RKO (cell line): ENCODE results near the gene CNMD.
"Not testable (repeated sequence)": the region's sequence is repeated elsewhere in the genome, so short reads cannot be mapped to it uniquely, and the experiment has no call there.

Source experiments
- DNase-seq: peaks from one replicate; pipeline ENCODE4 v3.0.0-alpha.2; 2016; ENCODE audit warnings: low spot score

CNMD gene

DNA sequence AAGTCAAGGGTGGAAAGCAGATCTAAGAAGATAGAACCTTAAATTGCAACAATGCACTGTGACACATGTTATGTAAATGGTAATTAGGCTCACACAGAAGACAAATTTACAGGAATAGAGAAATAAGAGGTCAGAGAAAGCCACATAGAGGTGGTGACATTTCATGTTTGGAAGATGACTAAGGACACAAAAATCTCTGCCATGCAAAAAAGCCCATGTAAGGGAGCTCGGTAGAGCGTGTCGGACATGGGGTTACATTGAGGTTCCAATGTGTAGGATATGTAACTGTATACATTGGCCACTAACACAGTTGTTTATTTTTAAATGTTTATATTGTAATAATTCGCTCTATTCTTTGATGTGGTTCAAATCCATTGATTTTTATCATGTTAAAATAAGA lies 53.2 kb downstream of the CNMD start:
- DNase-seq, result no peak

DNA sequence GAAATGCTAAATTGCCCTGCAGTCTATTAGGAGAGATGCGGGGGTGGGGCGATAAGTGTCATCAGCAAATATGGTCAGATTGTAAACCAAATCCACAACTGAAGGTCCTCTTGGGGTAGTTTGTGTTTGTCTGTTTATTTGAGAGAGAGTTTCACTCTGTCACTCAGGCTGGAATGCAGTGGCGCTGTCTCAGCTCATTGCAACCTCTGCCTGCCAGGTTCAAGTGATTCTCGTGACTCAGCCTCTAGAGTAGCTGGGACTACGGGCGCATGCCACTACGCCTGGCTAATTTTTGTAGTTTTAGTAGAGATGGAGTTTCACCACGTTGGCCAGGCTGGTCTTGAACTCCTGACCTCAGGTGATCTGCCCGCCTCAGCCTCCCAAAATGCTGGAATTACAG lies 53.8 kb downstream of the CNMD start:
- not testable (repeated sequence) for DNase-seq

DNA sequence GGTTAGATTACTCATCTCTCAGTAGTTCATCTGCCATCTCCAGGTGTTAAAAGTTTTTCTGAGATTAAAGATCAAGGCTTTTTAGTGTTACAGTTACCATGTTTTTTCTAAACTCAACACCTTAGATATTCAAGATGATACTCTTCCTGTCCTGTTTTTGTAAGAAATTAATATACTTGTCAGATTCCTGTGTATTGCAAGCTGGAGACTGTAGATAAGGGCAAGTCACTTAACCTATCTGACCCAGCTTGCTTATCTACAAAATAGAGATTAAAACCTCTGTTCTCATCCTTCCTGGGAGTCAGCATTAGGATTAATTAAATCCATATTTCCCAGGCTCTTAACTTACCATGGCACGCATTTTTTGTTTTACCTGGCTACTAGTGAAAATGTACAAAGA lies 61.8 kb downstream of the CNMD start:
- DNase-seq, result no peak

DNA sequence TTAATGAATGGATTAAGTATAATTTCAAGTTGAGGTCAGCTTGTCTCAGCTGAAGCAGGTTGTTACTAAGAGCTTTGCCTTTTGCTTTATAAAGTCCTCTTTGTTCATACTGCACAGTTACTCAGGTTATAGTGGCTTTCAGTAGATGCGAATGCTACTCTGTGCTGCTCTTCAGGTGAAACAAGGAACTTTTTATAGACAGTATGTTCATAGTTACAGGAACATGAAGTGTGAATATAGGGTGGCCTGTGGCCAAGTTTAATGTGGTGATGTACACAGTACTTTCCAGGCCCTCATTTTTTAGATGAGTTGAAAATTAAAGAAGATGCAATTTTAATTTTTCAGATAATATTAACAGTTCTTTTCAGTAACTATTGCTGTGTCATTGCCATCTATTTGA lies 66.2 kb downstream of the CNMD start:
- DNase-seq, result no peak

DNA sequence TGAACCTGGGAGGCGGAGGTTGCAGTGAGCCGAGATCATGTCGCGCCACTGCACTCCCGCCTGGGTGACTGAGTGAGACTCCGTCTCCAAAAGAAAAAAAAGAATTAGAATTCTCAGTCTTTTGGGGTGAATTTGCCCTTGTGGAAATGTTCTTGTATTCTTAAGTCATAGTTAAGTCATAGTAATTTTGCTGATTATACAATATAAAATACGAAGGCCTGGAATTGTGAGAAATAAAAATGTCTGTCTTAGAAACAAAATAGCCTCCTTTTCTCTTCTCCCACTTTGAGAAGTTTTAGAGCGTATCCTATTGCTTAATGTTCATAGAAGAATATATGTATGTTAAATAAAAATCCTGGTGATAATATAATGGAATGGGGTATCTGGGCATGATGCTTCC lies 68.9 kb downstream of the CNMD start:
- DNase-seq, result no peak

DNA sequence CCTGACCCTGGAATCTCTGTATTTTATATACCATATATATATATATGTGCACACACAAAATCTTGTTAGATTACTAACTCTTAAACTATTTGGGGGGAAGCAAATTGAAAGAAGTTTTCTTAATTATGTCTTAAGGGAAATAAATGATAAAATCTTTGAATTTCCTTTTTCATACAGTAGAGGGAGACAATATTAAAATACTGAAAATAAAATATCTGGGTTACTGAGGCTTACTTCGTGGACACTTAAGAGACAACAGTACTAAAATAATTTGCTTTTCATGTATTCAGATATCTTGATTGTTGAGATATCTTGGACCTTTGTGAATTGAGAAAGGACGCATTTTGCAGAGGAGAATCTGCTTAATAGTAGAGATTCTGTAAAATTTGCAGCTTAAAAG lies 69.9 kb downstream of the CNMD start:
- no peak for DNase-seq

DNA sequence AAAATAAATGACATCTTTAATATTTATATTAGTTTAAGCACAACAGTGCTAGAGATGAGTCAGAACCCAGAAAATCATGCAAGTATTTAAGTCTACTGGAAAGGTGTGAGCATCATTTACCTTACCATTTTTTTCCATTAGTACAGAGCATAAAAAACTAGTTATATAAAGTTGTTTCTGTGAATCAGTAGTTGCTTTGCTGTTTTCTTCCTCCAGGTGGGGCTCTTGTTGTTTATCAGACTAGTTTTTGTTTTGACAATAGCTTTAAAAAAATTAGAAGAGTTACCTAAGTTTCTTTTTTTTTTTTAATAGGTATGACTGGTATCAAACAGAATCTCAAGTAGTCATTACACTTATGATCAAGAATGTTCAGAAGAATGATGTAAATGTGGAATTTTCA lies 74.3 kb downstream of the CNMD start:
- DNase-seq, result peak; percentile 57

DNA sequence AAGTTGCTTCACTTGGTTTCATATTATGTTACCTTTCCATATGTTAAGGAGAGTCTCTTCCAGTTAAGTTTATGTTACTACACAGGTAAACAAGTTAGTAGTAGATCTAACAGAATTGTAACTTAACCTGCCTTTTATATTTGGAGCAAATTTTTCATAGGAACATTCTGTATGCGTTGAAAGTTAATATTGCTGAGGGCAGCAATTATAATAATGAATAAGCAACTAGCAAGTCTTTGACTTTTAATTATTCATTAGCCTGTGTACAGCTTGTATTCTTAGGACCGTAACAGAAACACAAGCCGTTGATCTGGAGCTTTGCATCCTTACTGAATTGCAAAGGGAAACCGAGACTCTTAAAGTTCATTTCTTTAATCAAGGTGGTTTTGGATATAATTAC lies 75.3 kb downstream of the CNMD start:
- DNase-seq, result no peak

DNA sequence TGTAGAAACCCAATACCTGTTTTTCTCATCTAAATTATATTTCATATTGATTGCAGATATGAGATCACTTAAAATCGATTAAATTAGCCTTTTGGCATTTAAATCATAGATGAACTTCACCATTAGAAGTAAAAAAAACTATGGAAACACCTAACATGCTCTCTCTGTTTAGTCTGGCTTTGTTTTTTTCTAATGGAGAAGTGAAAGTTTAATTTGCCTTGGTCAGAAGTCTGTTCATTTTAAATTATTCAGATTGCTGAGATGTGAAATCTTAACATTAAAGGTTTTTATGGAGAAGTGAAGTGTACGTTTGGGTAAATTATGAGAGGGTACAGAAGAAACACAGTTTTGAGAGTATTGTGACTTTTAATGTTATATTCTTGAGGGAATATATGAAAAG lies 80.3 kb downstream of the CNMD start:
- no peak for DNase-seq
